GM12801 (cell line): ENCODE measurements around the gene MAFB.

Experiments
- TF ChIP-seq, protein P1 (sequence below): IDR thresholded peaks from one replicate; pipeline ENCODE4 v1.5.1; 2011; ENCODE audit warnings: control low read depth; ENCODE audit not compliant: insufficient read length; ENCODE audit errors: extremely low read depth

MAFB gene

GRCh38 chr20:40689100-40689942 is at the start of gene MAFB:
Gene MAFB, minus strand, starts transcription at chr20:40689236. Its CDS starts 386 bp downstream, at chr20:40688850.
- TF ChIP-seq, protein P1, sequence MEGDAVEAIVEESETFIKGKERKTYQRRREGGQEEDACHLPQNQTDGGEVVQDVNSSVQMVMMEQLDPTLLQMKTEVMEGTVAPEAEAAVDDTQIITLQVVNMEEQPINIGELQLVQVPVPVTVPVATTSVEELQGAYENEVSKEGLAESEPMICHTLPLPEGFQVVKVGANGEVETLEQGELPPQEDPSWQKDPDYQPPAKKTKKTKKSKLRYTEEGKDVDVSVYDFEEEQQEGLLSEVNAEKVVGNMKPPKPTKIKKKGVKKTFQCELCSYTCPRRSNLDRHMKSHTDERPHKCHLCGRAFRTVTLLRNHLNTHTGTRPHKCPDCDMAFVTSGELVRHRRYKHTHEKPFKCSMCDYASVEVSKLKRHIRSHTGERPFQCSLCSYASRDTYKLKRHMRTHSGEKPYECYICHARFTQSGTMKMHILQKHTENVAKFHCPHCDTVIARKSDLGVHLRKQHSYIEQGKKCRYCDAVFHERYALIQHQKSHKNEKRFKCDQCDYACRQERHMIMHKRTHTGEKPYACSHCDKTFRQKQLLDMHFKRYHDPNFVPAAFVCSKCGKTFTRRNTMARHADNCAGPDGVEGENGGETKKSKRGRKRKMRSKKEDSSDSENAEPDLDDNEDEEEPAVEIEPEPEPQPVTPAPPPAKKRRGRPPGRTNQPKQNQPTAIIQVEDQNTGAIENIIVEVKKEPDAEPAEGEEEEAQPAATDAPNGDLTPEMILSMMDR, result no peak

DNA sequence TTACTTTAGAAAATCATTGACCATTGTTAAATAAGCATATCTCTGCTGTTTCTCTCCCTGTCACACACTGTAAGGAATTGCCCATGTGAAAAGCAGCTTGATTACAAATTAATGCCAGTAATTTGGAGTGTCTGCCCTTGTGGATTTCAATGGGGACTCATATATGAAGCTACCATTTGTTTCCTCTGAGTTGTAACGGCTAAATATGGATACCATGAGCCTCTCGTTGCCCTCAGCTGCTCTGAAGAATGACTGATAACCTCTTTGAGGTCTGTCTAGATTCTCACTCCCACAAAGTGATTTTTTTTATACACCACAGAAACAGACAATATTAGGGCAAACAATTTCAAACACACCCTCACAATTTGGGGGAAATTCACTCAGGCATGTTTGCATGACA is 40.0 kb upstream of the MAFB start:
- TF ChIP-seq, protein P1, result no peak

DNA sequence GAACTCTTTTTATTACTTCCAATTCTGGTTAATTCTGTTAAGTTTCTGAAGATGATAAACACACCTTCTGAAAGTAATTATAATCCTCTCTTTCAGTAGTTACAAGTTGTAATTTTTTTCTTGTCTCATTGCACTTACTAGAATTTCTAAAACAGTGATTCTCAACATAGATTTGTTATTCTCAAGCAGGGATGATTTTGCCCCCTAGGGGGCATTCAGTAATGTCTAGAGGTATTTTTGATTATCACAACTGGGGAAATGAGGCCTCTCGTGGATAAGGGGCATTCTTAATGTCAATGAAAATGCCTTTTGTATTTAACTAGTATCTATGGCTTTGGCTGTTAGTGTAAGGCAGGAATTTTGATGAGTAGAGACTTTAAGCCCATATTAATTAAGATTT is 39.4 kb upstream of the MAFB start:
- TF ChIP-seq, protein P1, result no peak

DNA sequence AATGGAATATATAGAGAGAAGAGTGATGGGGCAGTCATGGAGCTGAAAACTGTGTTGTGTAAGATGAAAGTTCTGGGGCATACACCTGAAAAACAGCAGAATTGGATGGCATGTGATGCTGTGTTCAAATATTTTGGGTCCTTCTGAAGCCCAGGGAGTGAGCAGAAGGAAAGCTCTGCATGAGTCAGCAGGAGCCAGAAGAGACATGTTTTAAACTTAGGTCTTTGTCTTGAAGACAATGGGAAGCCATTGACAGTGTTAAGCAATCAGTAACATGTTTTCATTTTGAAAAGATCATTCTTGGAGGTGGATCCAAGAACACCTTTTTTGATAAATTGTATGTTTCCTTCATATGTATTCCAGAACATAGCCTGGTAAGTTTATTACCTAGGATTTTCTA is 38.9 kb upstream of the MAFB start:
- TF ChIP-seq, protein P1, result no peak

- TF ChIP-seq, protein P1, result no peak
Observed at GRCh38 chr20:40726776-40727175, 37.7 kb upstream of the MAFB start.

GRCh38 chr20:40724566-40724965 is 35.5 kb upstream of the MAFB start:
- TF ChIP-seq, protein P1, result no peak

DNA sequence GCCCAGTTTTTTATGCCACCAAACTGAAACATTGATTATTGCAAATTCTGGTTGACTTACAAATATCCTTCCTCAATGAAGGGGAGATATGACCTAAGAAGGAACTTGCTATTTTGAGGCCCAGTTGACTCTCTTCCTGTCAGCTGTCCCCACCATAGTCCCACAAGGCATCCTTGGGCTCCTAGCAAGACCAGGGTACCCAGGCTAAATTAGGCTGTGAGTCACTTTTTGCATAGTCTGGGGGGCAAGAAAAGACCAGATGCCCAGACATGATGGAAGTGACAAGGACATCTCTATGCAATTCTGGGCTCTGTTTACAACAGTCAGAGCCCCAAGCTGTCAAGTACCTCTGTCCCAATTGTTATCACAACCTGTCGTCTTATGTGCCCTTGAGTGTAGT is 31.8 kb upstream of the MAFB start:
- TF ChIP-seq, protein P1, result no peak
